Testis (tissue), 3 donors: ENCODE measurements around the gene DAB1. TPM values are rescaled to one million over a fixed set of nuclear protein-coding genes. Genes with fewer than 3 reads are reported as not detected.

Experiments
- DNase-seq: peaks from one replicate; pipeline ENCODE4 v3.0.0-alpha.2; 2019
- H3K27ac ChIP-seq, 2 donors: fragments of 200-600 bp; sonication (generic); one replicate each; pipeline ENCODE4 v1.5.1; 2019
- H3K27me3 ChIP-seq: fragments of 200-600 bp; sonication (generic); one replicate; pipeline ENCODE4 v1.5.1; 2019
- H3K36me3 ChIP-seq: fragments of 200-600 bp; sonication (generic); one replicate; pipeline ENCODE4 v1.5.1; 2017; ENCODE audit warnings: low read depth; ENCODE audit errors: missing control alignments
- H3K4me1 ChIP-seq: fragments of 200-600 bp; sonication (generic); one replicate; pipeline ENCODE4 v1.5.1; 2019
- H3K4me3 ChIP-seq, 2 donors: fragments of 200-600 bp; sonication (generic); one replicate each; pipeline ENCODE4 v1.5.1; 2017 to 2019
- H3K9me3 ChIP-seq: fragments of 200-600 bp; sonication (generic); one replicate; pipeline ENCODE4 v1.5.1; 2017
- CTCF ChIP-seq, 3 experiments: fragments of 450-650 bp in 2 of 3; fragments of 200-600 bp in 1 of 3; sonication (generic) in 1 of 3; IDR thresholded peaks; one replicate each; pipeline ENCODE4 v1.5.1; 2016 to 2019; ENCODE audit warnings: antibody characterized with exemption in 3 of 3, mild to moderate bottlenecking in 2 of 3, moderate library complexity in 1 of 3
- POLR2A ChIP-seq: fragments of 450-650 bp; IDR thresholded peaks from one replicate; pipeline ENCODE4 v1.6.1; 2017; ENCODE audit warnings: antibody characterized with exemption, mild to moderate bottlenecking, moderate library complexity
- WGBS, 2 donors: methylation state at CpG; one replicate each; pipeline ENCODE4 v1.1.5; 2018; 5-methylcytosine and 5-hydroxymethylcytosine counted together
- intact Hi-C: fragments of 100-400 bp; cut with DNase I; formaldehyde crosslinking; loops from one replicate; pipeline ENCODE4 v1.15.1; 2023; ENCODE audit warnings: low total_unique reads
- polyA plus RNA-seq: library from polyadenylated mRNA; stranded (reverse); fragments of 350-450 nt; fragmentation: Illumina TruSeq; extraction: RNeasy Lipid Tissue Mini Kit (QIAGEN cat#74804); gene quantifications from one replicate; pipeline ENCODE4 v1.2.3, GENCODE V29; 2014; ENCODE audit warnings: low read depth, low replicate concordance; ENCODE audit not compliant: insufficient read depth
- total RNA-seq, 2 donors: library from RNA; depleted of rRNA; stranded (reverse); fragments of >200 nt; gene quantifications; one replicate each; pipeline ENCODE4 v1.2.3, GENCODE V29; 2016

DAB1 gene
- total and polyA plus RNA-seq, 3 donors from 2014 or later = 0.79 to 1.7 (median 1.2) TPM

- intact Hi-C loops = no loop called here
- DNase-seq = no peak
- no peaks in the 10 kb centered on the region for H3K4me1 ChIP-seq
- no peak overlapping the region for H3K4me3 ChIP-seq
- H3K9me3 ChIP-seq = no peaks in the 10 kb centered on the region
- no peaks in the 10 kb centered on the region for H3K36me3 ChIP-seq
- no peaks in the 10 kb centered on the region for H3K27me3 ChIP-seq
- no peak for TF ChIP-seq CTCF (IDR thresholded peaks at IDR 0.05)
- TF ChIP-seq POLR2A = no peak
- H3K27ac ChIP-seq = no peak overlapping the region
- WGBS, 2 donors = 90 to 92% methylated on average over 4 of the region's 4 CpGs
Observed at GRCh38 chr1:56995414-56996100, 428.3 kb downstream of the DAB1 start.

DNA sequence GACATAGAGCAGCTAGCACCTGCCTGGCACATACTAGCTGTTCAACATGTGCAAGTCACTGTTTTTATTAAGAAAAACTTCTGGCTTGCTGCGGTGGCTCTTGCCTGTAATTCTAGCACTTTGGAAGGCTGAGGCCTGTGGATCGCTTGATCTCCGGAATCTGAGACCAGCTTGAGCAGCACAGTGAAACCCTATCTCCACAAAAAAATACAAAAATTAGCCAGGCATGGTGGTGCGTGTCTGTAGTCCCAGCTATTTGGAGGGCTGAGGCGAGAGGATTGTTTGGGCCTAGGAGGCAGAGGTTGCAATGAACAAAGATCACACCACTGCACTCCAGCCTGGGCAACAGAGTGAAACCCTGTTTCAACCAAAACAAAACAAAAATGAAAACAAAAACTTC is 430.4 kb downstream of the DAB1 start:
- DNase-seq = no peak
- no peaks in the 10 kb centered on the region for H3K4me1 ChIP-seq
- no peak overlapping the region for H3K27ac ChIP-seq
- TF ChIP-seq CTCF (IDR thresholded peaks at IDR 0.05) = no peak
- no peak for TF ChIP-seq POLR2A
- no peak overlapping the region for H3K4me3 ChIP-seq
- H3K9me3 ChIP-seq = no peaks in the 10 kb centered on the region
- H3K27me3 ChIP-seq = no peaks in the 10 kb centered on the region
- intact Hi-C loops = no loop called here
- 84% methylated on average over 5 of the region's 5 CpGs for WGBS, 2 donors
- no peaks in the 10 kb centered on the region for H3K36me3 ChIP-seq

DNA sequence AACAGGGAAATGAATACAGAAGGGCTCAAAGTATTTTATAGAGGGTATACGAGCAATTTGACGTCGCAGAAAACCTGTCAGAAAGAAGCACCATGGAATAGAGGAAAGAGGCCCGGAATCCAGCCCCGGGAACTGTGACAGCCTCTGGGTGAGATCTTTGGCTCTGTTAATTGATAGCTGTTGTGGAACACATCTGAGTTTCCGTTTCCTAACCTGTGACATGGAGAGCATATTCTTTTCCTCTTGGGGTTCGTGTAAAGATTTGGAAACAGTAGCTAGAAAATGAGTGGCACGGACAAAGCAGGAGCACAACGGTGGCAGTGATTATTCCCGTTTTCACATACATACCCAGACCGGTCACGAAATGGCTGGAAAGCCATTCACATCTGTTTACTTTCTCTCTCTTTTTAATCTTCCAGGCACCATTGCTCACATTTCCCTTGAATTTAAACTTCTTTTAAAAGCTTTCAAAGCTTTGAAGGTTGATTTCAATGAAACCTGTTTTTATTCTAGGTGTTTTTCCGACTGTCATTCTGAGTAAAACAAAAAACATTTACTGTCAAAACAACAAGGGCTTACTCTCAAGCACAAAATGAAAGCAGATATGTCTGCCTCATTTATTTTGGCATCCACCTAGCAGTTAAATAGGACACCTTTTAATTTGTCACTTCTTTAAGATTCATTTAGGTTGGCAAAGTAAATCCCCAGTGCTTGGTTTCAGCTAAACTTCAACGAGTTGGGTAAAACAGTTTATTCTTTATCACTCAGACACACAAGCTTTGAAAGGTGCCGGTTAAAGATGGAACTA is 431.3 kb downstream of the DAB1 start:
- intact Hi-C loops = no loop called here
- DNase-seq = no peak
- 89 to 91% methylated on average over 15 of the region's 15 CpGs for WGBS, 2 donors
- H3K36me3 ChIP-seq = no peaks in the 10 kb centered on the region
- no peaks in the 10 kb centered on the region for H3K27me3 ChIP-seq
- H3K4me3 ChIP-seq = no peak overlapping the region
- no peaks in the 10 kb centered on the region for H3K4me1 ChIP-seq
- TF ChIP-seq CTCF (IDR thresholded peaks at IDR 0.05) (no peak), POLR2A (no peak)
- no peaks in the 10 kb centered on the region for H3K9me3 ChIP-seq
- no peak overlapping the region for H3K27ac ChIP-seq

DNA sequence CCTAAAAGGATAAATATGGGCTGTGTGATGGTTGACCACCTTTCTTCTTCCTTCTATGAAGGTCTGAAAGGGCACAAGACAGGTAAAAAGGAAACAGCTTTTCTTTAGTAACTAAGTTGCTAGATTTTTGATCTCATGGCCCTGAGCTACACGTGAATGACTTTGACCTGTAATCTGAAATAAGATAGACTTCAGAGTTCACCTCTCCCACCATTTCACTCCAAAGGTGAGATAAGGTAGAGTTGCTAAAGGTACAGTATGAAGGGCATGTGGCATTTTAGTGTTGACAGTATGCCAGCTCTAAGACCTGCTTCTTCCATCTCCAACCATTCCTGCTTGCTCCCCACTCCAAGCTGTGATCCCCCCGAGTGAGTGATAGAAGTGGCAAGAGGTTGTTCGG is 432.3 kb downstream of the DAB1 start:
- H3K27ac ChIP-seq = no peak overlapping the region
- intact Hi-C loops = no loop called here
- 75 to 82% methylated on average over 3 of the region's 3 CpGs for WGBS, 2 donors

More for the DNA sequence above, 432.3 kb downstream of the DAB1 start:
- TF ChIP-seq CTCF (IDR thresholded peaks at IDR 0.05) (no peak), POLR2A (no peak)
- H3K4me1 ChIP-seq = no peaks in the 10 kb centered on the region
- H3K27me3 ChIP-seq = no peaks in the 10 kb centered on the region
- H3K9me3 ChIP-seq = no peaks in the 10 kb centered on the region
- DNase-seq = no peak
- no peak overlapping the region for H3K4me3 ChIP-seq
- no peaks in the 10 kb centered on the region for H3K36me3 ChIP-seq
